Measurements from ENCODE around the gene MS4A4A.
"Not testable (repeated sequence)": the region's sequence is repeated elsewhere in the genome, so short reads cannot be mapped to it uniquely, and the experiment has no call there.

Gene MS4A4A
- 0 reads per million in 2 experiments for total RNA-seq

- no peak for DNase-seq (ENCODE audit: low read depth)
Measured at GRCh38 chr11:60280412-60280811, at the start of gene MS4A4A. Gene MS4A4A, plus strand, starts transcription at chr11:60280666. Its CDS starts 10 bp downstream, at chr11:60280676.

GRCh38 chr11:60230681-60231080 lies 49.8 kb upstream of the MS4A4A start:
- no peak for DNase-seq (ENCODE audit: low read depth)

GRCh38 chr11:60235321-60235720 lies 45.1 kb upstream of the MS4A4A start:
- DNase-seq (ENCODE audit: low read depth): no peak

GRCh38 chr11:60240662-60241061 lies 39.8 kb upstream of the MS4A4A start:
- no peak for DNase-seq (ENCODE audit: low read depth)

GRCh38 chr11:60241786-60242185 lies 38.7 kb upstream of the MS4A4A start:
- no peak for DNase-seq (ENCODE audit: low read depth)

GRCh38 chr11:60242740-60243239 lies 37.7 kb upstream of the MS4A4A start, which contains the start of gene MS4A4E:
Gene MS4A4E, minus strand, starts transcription at chr11:60243137. Its CDS starts 13,082 bp downstream, at chr11:60230055.
- no peak for DNase-seq (ENCODE audit: low read depth)

GRCh38 chr11:60251485-60252212 lies 28.8 kb upstream of the MS4A4A start:
- DNase-seq (ENCODE audit: low read depth): no peak

GRCh38 chr11:60252213-60253108 lies 28.0 kb upstream of the MS4A4A start:
- no peak for DNase-seq (ENCODE audit: low read depth)

GRCh38 chr11:60257956-60258722 lies 22.3 kb upstream of the MS4A4A start:
- no peak for DNase-seq (ENCODE audit: low read depth)

- no peak for DNase-seq (ENCODE audit: low read depth)
Measured at GRCh38 chr11:60261014-60261413, 19.5 kb upstream of the MS4A4A start.

- DNase-seq (ENCODE audit: low read depth): no peak
Measured at GRCh38 chr11:60263402-60263801, 17.1 kb upstream of the MS4A4A start.

- DNase-seq (ENCODE audit: low read depth): no peak
Measured at GRCh38 chr11:60264644-60265043, 15.8 kb upstream of the MS4A4A start.

GRCh38 chr11:60265373-60266214 lies 14.9 kb upstream of the MS4A4A start:
- DNase-seq (ENCODE audit: low read depth): no peak

- DNase-seq (ENCODE audit: low read depth): no peak
Measured at GRCh38 chr11:60274416-60274815, 6.0 kb upstream of the MS4A4A start.

GRCh38 chr11:60281485-60281884 lies 1.0 kb downstream of the MS4A4A start:
- DNase-seq (ENCODE audit: low read depth): no peak

- no peak for DNase-seq (ENCODE audit: low read depth)
Measured at GRCh38 chr11:60282286-60282685, 1.8 kb downstream of the MS4A4A start.

GRCh38 chr11:60285411-60286126 lies 5.1 kb downstream of the MS4A4A start:
- DNase-seq (ENCODE audit: low read depth): not testable (repeated sequence)

GRCh38 chr11:60288531-60288930 lies 8.1 kb downstream of the MS4A4A start:
- no peak for DNase-seq (ENCODE audit: low read depth)

- DNase-seq (ENCODE audit: low read depth): no peak
Measured at GRCh38 chr11:60292145-60292544, 11.7 kb downstream of the MS4A4A start.

- no peak for DNase-seq (ENCODE audit: low read depth)
Measured at GRCh38 chr11:60301178-60301577, 20.7 kb downstream of the MS4A4A start.
